Heart left ventricle (tissue), 16 donors: ENCODE results near the gene C13orf46. TPM values are rescaled to one million over a fixed set of nuclear protein-coding genes. Genes with fewer than 3 reads are reported as not detected.

Experiments
- ATAC-seq, 4 donors: fragments of 200-7000 bp; cut with Tn5 transposase; one replicate each; pipeline ENCODE4 v1.9.1; 2020 to 2022; ENCODE audit warnings: moderate library complexity in 4 of 4, mild to moderate bottlenecking in 3 of 4, moderate number of reproducible peaks in 1 of 4
- DNase-seq, 5 donors: peaks; one replicate each; pipeline ENCODE4 v3.0.0-alpha.2; 2020
- H3K27ac ChIP-seq, 12 donors: fragments of 200-600 bp; sonication (generic) in 4 of 12; one replicate each; pipeline versions ENCODE4 v1.5.0 to v1.8.0; 2016 to 2022; ENCODE audit warnings: mild to moderate bottlenecking in 2 of 12
- H3K27me3 ChIP-seq, 9 donors: fragments of 200-600 bp; sonication (generic) in 2 of 9; one replicate each; pipeline versions ENCODE4 v1.5.1 to v1.8.0; 2016 to 2022; ENCODE audit warnings: mild to moderate bottlenecking in 3 of 9
- H3K36me3 ChIP-seq, 9 donors: fragments of 200-600 bp; sonication (generic) in 2 of 9; one replicate each; pipeline versions ENCODE4 v1.5.0 to v1.8.0; 2018 to 2022; ENCODE audit warnings: mild to moderate bottlenecking in 2 of 9
- H3K4me1 ChIP-seq, 12 donors: fragments of 200-600 bp; sonication (generic) in 4 of 12; one replicate each; pipeline versions ENCODE4 v1.5.0 to v1.8.0; 2016 to 2022; ENCODE audit warnings: mild to moderate bottlenecking in 3 of 12
- H3K4me3 ChIP-seq, 12 donors: fragments of 200-600 bp; sonication (generic) in 4 of 12; one replicate each; pipeline versions ENCODE4 v1.5.0 to v1.8.0; 2017 to 2022; ENCODE audit warnings: mild to moderate bottlenecking in 9 of 12, moderate library complexity in 4 of 12
- H3K9me3 ChIP-seq, 12 donors: fragments of 200-600 bp; sonication (generic) in 4 of 12; one replicate each; pipeline versions ENCODE4 v1.5.0 to v1.8.0; 2016 to 2022; ENCODE audit warnings: mild to moderate bottlenecking in 1 of 12
- CTCF ChIP-seq, 12 donors: fragments of 200-600 bp; sonication (generic) in 4 of 12; IDR thresholded peaks; one replicate each; pipeline versions ENCODE4 v1.5.0 to v1.8.0; 2018 to 2022; ENCODE audit warnings: antibody characterized with exemption in 12 of 12, mild to moderate bottlenecking in 5 of 12
- POLR2A ChIP-seq, 2 donors: fragments of 450-650 bp; IDR thresholded peaks; one replicate each; pipeline ENCODE4 v1.6.1; 2017; ENCODE audit warnings: antibody characterized with exemption in 2 of 2, mild to moderate bottlenecking in 2 of 2, moderate library complexity in 2 of 2
- WGBS, 4 donors: extraction: QIAGEN DNeasy Blood & Tissue Kit in 2 of 4; methylation state at CpG; one replicate each; pipeline versions ENCODE4 v1.1.5 to v1.1.7; 2013 to 2018; 5-methylcytosine and 5-hydroxymethylcytosine counted together
- intact Hi-C, 10 donors: fragments of 100-400 bp; cut with DNase I; formaldehyde crosslinking; loops; one replicate each; pipeline versions ENCODE4 v1.11.1 to v1.14.2; 2022
- polyA plus RNA-seq, 2 donors: library from polyadenylated mRNA; stranded (reverse); fragments of 200-250 nt; gene quantifications; one replicate each; pipeline ENCODE4 v1.2.3, GENCODE V29; 2013
- total RNA-seq, 9 donors: library from RNA; depleted of rRNA in 2 of 9; stranded (reverse); fragments of >200 nt in 2 of 9; fragmentation: NEBNext Ultra II Directional in 3 of 9; extraction: Animal tissue kit (Norgen Biotek cat#: 25700) in 3 of 9; gene quantifications; one replicate each; pipeline versions ENCODE4 v1.1.0 to v1.2.4, GENCODE V29; 2016 to 2023
- donor health status: ischemic (EF 13 %, LVEDD 7.1; RV severe dilation, severe dysfunction).
- donor health status: healthy with polysubstance abuse.
- donor health status: DM: no; HTN: yes; CAD: no.
- donor health status: DM: no; HTN: no; CAD: no.
- donor health status: ischemic (EF 25% LVEDD 6.9; RV normal size, moderate dysfunction).
- donor health status: ischemic (EF 25% LVEDD 5.7; RV mildly dilated, moderate dysfunction).
- donor health status: healthy.
- donor health status: DM: yes; HTN: yes; CAD: no.
- donor health status: ischemic (EF 35%, LVEDD 5.7; RV mildly dilated, moderate dysfunction).
- donor health status: nonischemic (EF 11% LVEDD 7.7; RV severe dilation, severe dysfunction).
- donor health status: DM: yes; HTN: yes; CAD: no.
- donor health status: PGD.
- donor health status: ischemic (EF 29% LVEDD 5.4; RV normal size, mild dysfunction).
- donor health status: nonischemic (EF 23%, LVEDD 6.1; RV moderate dilation, normal function).

The C13orf46 gene
- total and polyA plus RNA-seq, 11 donors = 0.07 to 3.1 (median 0.28) TPM; not detected in 1

- Histone ChIP-seq H3K36me3 (no peaks in the 10 kb centered on the region), H3K4me3 (no peak overlapping the region), H3K27ac (no peak overlapping the region), H3K9me3 (peaks cover 0 to 22% (median 13%) of the 10 kb centered on the region in 12 donors), H3K4me1 (no peaks in the 10 kb centered on the region), H3K27me3 (peaks cover 0 to 37% (median 5%) of the 10 kb centered on the region in 9 donors)
- TF ChIP-seq CTCF (IDR thresholded peaks at IDR 0.05) (no peak), POLR2A (IDR thresholded peaks at IDR 0.05) (no peak)
- WGBS, 4 donors = 73 to 83% (median 80%) methylated on average over 20 to 29 of the region's 29 CpGs
- DNase-seq = peak in 2 of 5 donors; percentile 2 to 53
- intact Hi-C loops = no loop called here
- ATAC-seq = no peak
These were observed 56.1 kb downstream of the C13orf46 start for GRCh38 chr13:113917594-113918371.

- no peaks in the 10 kb centered on the region for H3K36me3 ChIP-seq
- intact Hi-C loops = no loop called here
- peaks cover 0 to 19% (median 10%) of the 10 kb centered on the region in 12 donors for H3K9me3 ChIP-seq
- no peaks in the 10 kb centered on the region for H3K4me1 ChIP-seq
- H3K27ac ChIP-seq = no peak overlapping the region
- DNase-seq (no peak), ATAC-seq (no peak)
- no peak overlapping the region for H3K4me3 ChIP-seq
- WGBS, 4 donors = 75 to 84% (median 81%) methylated on average over 14 of the region's 14 CpGs
- peaks cover 0 to 37% (median 5%) of the 10 kb centered on the region in 9 donors for H3K27me3 ChIP-seq
- TF ChIP-seq CTCF (IDR thresholded peaks at IDR 0.05) = no peak
- TF ChIP-seq POLR2A (IDR thresholded peaks at IDR 0.05) = no peak
These were observed 56.8 kb downstream of the C13orf46 start for GRCh38 chr13:113917096-113917495.

GRCh38 chr13:113916330-113916815 is 57.5 kb downstream of the C13orf46 start:
- WGBS, 4 donors = 72 to 92% (median 87%) methylated on average over 2 of the region's 2 CpGs
- TF ChIP-seq CTCF (IDR thresholded peaks at IDR 0.05) = no peak
- TF ChIP-seq POLR2A (IDR thresholded peaks at IDR 0.05) = no peak
- H3K9me3 ChIP-seq = peaks cover 0 to 16% (median 3%) of the 10 kb centered on the region in 12 donors
- H3K36me3 ChIP-seq = no peaks in the 10 kb centered on the region
- no peaks in the 10 kb centered on the region for H3K4me1 ChIP-seq
- H3K27ac ChIP-seq = no peak overlapping the region
- H3K4me3 ChIP-seq = no peak overlapping the region
- peak in 1 of 4 donors; percentile 27 for ATAC-seq
- peaks cover 0 to 37% (median 5%) of the 10 kb centered on the region in 9 donors for H3K27me3 ChIP-seq
- DNase-seq = no peak
- intact Hi-C loops = no loop called here

- H3K4me3 ChIP-seq = no peak overlapping the region
- H3K36me3 ChIP-seq = no peaks in the 10 kb centered on the region
- peaks cover 0 to 13% (median 0%) of the 10 kb centered on the region in 12 donors for H3K9me3 ChIP-seq
- DNase-seq (no peak), ATAC-seq (no peak)
- no peak for TF ChIP-seq CTCF (IDR thresholded peaks at IDR 0.05)
- no peak for TF ChIP-seq POLR2A (IDR thresholded peaks at IDR 0.05)
- no peaks in the 10 kb centered on the region for H3K4me1 ChIP-seq
- H3K27ac ChIP-seq = no peak overlapping the region
- H3K27me3 ChIP-seq = peaks cover 0 to 37% (median 5%) of the 10 kb centered on the region in 9 donors
- intact Hi-C loops = no loop called here
- 88 to 93% (median 92%) methylated on average over 9 to 11 of the region's 11 CpGs for WGBS, 4 donors
These were observed 58.0 kb downstream of the C13orf46 start for GRCh38 chr13:113915786-113916329.
